SK-N-SH (cell line): Measurements from ENCODE around the gene METTL15.
"Not testable (repeated sequence)": the region's sequence is repeated elsewhere in the genome, so short reads cannot be mapped to it uniquely, and the experiment has no call there.

Experiments used
- CTCF ChIP-seq: fragments of 200-600 bp; sonication (generic); IDR thresholded peaks from 2 replicates; pipeline ENCODE4 v1.6.1; 2017; ENCODE audit warnings: antibody characterized with exemption, mild to moderate bottlenecking, moderate library complexity
- POLR2AphosphoS5 ChIP-seq: IDR thresholded peaks from 2 replicates; pipeline ENCODE4 v1.6.1; 2012; ENCODE audit warnings: low read depth, low read length
- TCF12 ChIP-seq: IDR thresholded peaks from 2 replicates; pipeline ENCODE4 v1.4.0; 2012
- YY1 ChIP-seq: IDR thresholded peaks from 2 replicates; pipeline ENCODE4 v1.4.0; 2012; ENCODE audit warnings: low read depth, mild to moderate bottlenecking

- TF ChIP-seq POLR2AphosphoS5, YY1, CTCF, TCF12: not testable (repeated sequence)
These were observed 5.9 kb upstream of the METTL15 start for GRCh38 chr11:28102300-28102699.
